H1 (cell line): ENCODE data around the gene DENND4A.

Source experiments
- GTF2F1 ChIP-seq: IDR thresholded peaks from 2 replicates; pipeline ENCODE4 v1.6.1; 2012; ENCODE audit warnings: low read depth, low read length, improper control_type of control experiment, borderline replicate concordance
- JUND ChIP-seq: IDR thresholded peaks from 2 replicates; pipeline ENCODE4 v1.6.1; 2011; ENCODE audit warnings: mild to moderate bottlenecking, improper control_type of control experiment, low read length
- POLR2AphosphoS5 ChIP-seq: IDR thresholded peaks from 2 replicates; pipeline ENCODE4 v1.6.1; 2011; ENCODE audit warnings: low read depth, low read length
- TAF1 ChIP-seq: IDR thresholded peaks from 2 replicates; pipeline ENCODE4 v1.6.1; 2011; ENCODE audit warnings: mild to moderate bottlenecking, low read depth, low read length
- TCF12 ChIP-seq: IDR thresholded peaks from 2 replicates; pipeline ENCODE4 v1.6.1; 2011; ENCODE audit warnings: low read depth, mild to moderate bottlenecking, low read length

DNA sequence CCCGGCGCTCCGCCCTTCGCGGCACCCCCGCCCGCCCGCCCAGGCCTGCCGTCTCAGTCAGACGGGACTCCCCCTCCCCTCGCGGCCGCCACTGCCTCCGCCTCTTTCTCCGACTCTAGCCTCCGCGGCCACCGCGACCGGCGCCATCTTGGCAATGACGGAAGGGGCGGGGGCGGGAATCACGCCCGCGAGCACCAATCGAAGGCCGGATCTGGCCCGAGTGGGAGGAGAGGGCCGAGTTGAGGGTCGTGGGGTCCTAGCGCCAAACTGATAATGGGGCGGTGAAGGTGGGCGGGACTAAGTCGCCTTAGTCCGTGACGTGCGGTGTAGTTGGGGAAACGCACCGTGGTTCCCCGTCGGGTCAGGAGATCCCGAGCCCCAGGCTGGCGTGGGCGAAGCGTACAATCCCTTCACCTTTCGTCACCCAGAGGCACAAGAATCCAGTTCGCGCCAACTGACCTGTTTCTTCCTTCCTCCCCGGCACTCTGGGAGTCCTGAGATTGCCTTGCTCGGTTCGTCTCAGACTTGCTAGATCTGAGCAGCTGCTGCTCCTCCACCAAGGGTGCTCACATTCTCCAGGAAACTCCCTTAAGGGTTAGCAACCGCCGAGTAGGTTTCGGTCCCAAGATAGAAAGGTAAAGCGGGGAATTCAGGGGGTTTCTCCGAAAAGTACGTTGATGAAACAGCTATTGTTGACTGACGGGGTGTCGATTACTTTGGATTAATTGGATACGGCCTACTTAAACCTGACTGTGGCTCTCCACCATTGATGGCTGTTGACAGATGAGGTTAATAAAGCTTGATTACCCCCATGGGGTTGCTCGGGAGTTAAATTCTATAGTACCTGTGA is at the start of gene DENND4A:
- TF ChIP-seq TAF1 (peak; percentile 79), TCF12 (no peak), JUND (no peak), POLR2AphosphoS5 (peak; percentile 85), GTF2F1 (no peak)
